Thyroid gland (tissue), 4 donors: ENCODE data around the gene TBC1D22A.

Source experiments
- CTCF ChIP-seq, 6 experiments: fragments of 200-600 bp in 3 of 6; fragments of 450-650 bp in 3 of 6; sonication (generic) in 3 of 6; IDR thresholded peaks; one replicate each; pipeline ENCODE4 v1.5.1; 2016 to 2019; ENCODE audit warnings: antibody characterized with exemption in 6 of 6, mild to moderate bottlenecking in 2 of 6, inconsistent platforms in 1 of 6, moderate library complexity in 1 of 6
- POLR2A ChIP-seq, 2 donors: fragments of 450-650 bp; IDR thresholded peaks; one replicate each; pipeline ENCODE4 v1.6.1; 2017; ENCODE audit warnings: antibody characterized with exemption in 2 of 2, mild to moderate bottlenecking in 2 of 2, moderate library complexity in 1 of 2

- TF ChIP-seq CTCF (IDR thresholded peaks at IDR 0.05) (no peak), POLR2A (IDR thresholded peaks at IDR 0.05) (no peak)
These were observed 374.2 kb downstream of the TBC1D22A start for GRCh38 chr22:47136671-47137070.
